ENCODE data around the gene SCO1. TPM values are rescaled to one million over a fixed set of nuclear protein-coding genes. Genes with fewer than 3 reads are reported as not detected.

SCO1 gene
- total and polyA plus RNA-seq, 8 donors = 8.0 to 61.1 (median 13.4) TPM

DNA sequence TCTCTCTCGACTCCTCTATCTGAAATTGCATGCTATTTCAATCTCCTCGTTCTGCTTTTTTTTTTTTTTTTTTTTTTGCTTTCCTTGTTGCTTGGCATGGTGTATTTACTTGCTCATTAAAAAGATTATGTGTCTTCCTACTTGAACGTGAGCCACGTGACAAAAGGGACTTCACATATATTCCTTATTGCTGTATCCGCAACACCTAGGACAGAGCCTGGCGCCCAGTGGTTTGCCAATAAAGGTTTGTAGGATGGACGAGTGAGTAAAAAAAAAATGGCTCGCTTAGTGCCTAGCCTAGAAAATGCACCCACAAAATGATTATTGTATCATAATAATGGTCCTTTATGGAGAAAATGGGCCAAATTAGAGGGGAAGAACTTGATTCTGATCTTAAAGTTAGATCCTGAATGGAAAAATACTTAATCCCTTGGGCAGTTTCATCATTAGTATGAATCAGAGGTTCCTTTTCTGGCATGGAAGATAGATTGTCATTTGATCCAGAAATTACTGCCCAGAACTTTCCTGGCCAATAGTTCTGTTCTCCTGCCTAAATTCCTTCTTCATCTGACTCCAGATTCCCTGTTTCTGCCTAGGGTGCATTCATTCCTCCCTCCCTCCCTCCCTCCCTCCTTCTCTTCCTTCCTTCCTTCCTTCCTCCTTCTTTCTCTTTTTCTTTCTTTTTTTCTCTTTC, 46.1 kb upstream of the SCO1 start:
- intact Hi-C loops (cut with DNase I; ENCODE audit: low total_unique reads) = no loop called here
- peak overlapping the region; percentile 59 to 82 (median 80) for H3K27ac ChIP-seq
- WGBS, 5 donors = 51 to 61% (median 56%) methylated on average over 8 of the region's 8 CpGs
- H3K9me3 ChIP-seq = no peaks in the 10 kb centered on the region
- peaks cover 6 to 59% (median 39%) of the 10 kb centered on the region in 4 donors for H3K4me1 ChIP-seq
- H3K4me3 ChIP-seq = no peak overlapping the region
- no peaks in the 10 kb centered on the region for H3K36me3 ChIP-seq
- no peaks in the 10 kb centered on the region for H3K27me3 ChIP-seq
- TF ChIP-seq EP300 (IDR thresholded peaks at IDR 0.05) = no peak
- TF ChIP-seq, protein P1, sequence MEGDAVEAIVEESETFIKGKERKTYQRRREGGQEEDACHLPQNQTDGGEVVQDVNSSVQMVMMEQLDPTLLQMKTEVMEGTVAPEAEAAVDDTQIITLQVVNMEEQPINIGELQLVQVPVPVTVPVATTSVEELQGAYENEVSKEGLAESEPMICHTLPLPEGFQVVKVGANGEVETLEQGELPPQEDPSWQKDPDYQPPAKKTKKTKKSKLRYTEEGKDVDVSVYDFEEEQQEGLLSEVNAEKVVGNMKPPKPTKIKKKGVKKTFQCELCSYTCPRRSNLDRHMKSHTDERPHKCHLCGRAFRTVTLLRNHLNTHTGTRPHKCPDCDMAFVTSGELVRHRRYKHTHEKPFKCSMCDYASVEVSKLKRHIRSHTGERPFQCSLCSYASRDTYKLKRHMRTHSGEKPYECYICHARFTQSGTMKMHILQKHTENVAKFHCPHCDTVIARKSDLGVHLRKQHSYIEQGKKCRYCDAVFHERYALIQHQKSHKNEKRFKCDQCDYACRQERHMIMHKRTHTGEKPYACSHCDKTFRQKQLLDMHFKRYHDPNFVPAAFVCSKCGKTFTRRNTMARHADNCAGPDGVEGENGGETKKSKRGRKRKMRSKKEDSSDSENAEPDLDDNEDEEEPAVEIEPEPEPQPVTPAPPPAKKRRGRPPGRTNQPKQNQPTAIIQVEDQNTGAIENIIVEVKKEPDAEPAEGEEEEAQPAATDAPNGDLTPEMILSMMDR (IDR thresholded peaks at IDR 0.05) = no peak
- DNase-seq = no peak

DNA sequence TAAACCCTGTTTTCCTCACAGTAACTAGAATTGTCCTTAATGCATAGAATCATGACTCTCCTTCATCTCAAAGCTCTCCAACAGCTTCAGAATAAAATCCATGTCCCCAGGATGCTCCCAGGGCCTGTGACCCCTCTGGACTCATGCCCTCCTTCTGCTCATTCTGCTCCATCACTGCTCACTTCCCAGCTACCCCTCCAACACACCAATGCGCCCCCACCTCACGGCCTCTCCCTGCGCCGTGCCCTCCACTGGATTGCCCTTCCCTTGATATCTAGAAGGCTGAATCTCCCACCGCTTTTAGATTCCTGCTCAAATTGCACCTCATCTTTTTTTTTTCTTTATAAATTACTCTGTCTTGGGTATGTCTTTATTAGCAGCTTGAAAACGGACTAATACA, 45.1 kb upstream of the SCO1 start:
- intact Hi-C loops (cut with DNase I; ENCODE audit: low total_unique reads) = no loop called here
- 91 to 97% (median 94%) methylated on average over 6 of the region's 6 CpGs for WGBS, 5 donors

DNA sequence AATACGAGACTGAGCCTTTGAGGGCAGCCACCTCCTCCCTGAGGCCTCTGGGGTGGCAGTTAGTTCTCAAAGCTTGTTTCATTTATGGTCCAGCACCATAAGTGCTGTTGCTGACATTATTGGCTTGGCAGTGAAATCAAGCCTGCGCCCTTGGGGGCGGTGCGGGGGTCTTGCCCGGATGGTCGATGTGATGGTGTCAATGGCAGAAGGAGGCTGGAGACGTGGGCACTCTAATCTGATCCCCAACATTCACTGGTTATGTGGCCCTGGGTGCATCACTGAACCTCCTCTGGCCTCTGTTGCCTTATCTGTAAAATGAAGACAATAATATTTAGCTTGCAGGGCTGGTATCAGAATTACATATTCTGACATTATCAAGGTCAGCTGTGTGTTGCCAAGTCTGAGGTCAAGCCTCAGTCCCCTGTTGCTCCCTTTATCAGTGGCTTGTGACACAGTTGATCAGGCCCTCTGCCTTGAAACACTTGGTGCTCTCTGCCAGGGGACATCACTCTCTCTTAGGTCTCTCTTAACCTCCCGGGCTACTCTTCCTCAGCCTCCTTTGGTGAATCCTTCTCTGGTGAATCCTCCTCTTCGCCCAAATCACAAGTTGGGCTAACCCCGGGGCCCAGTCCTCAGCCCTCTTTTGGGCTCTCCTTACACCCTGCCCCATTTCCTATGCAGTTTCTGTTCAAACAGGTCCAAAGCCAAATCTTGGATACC, 44.2 kb upstream of the SCO1 start:
- Histone ChIP-seq H3K9me3 (no peaks in the 10 kb centered on the region), H3K27ac (peak overlapping the region in 3 of 5 donors; percentile 4 to 79 (median 17)), H3K4me3 (no peak overlapping the region), H3K36me3 (no peaks in the 10 kb centered on the region), H3K4me1 (peaks cover 18 to 78% (median 53%) of the 10 kb centered on the region in 4 donors), H3K27me3 (no peaks in the 10 kb centered on the region)
- TF ChIP-seq POLR2A (IDR thresholded peaks at IDR 0.05) (no peak), EP300 (IDR thresholded peaks at IDR 0.05) (no peak), POLR2AphosphoS5 (IDR thresholded peaks at IDR 0.05) (no peak)
- TF ChIP-seq, protein P1 (IDR thresholded peaks at IDR 0.05) = no peak
- WGBS, 5 donors = 87 to 92% (median 90%) methylated on average over 10 of the region's 10 CpGs
- peak in 1 of 2 donors; percentile 25 for DNase-seq
- intact Hi-C loops (cut with DNase I; ENCODE audit: low total_unique reads) = no loop called here

More for the DNA sequence above, 45.1 kb upstream of the SCO1 start:
- peaks cover 16 to 70% (median 46%) of the 10 kb centered on the region in 4 donors for H3K4me1 ChIP-seq
- no peak for DNase-seq
- peak overlapping the region in 3 of 5 donors; percentile 4 to 79 (median 17) for H3K27ac ChIP-seq
- no peaks in the 10 kb centered on the region for H3K9me3 ChIP-seq
- no peaks in the 10 kb centered on the region for H3K27me3 ChIP-seq
- no peak overlapping the region for H3K4me3 ChIP-seq
- no peaks in the 10 kb centered on the region for H3K36me3 ChIP-seq
- TF ChIP-seq POLR2A (IDR thresholded peaks at IDR 0.05) (no peak), POLR2AphosphoS5 (IDR thresholded peaks at IDR 0.05) (no peak), EP300 (IDR thresholded peaks at IDR 0.05) (no peak)
- TF ChIP-seq, protein P1 (IDR thresholded peaks at IDR 0.05) = no peak

- TF ChIP-seq POLR2AphosphoS5 (IDR thresholded peaks at IDR 0.05) = no peak
- TF ChIP-seq EP300 (IDR thresholded peaks at IDR 0.05) = no peak
- no peak for TF ChIP-seq POLR2A (IDR thresholded peaks at IDR 0.05)
- TF ChIP-seq, protein P1 (IDR thresholded peaks at IDR 0.05) = no peak
- Histone ChIP-seq H3K27ac (peak overlapping the region in 4 of 5 donors; percentile 2 to 79 (median 70)), H3K4me1 (peaks cover 18 to 63% (median 44%) of the 10 kb centered on the region in 4 donors), H3K9me3 (no peaks in the 10 kb centered on the region), H3K4me3 (no peak overlapping the region), H3K36me3 (no peaks in the 10 kb centered on the region), H3K27me3 (no peaks in the 10 kb centered on the region)
- DNase-seq = peak in 1 of 2 donors; percentile 28
- intact Hi-C loops (cut with DNase I; ENCODE audit: low total_unique reads) = loop anchor here (5.0 kb wide), 1 partner anchor 108 kb away; no protein-coding TSS in a partner anchor
- WGBS, 5 donors = 47 to 75% (median 60%) methylated on average over 5 of the region's 5 CpGs
Measured at GRCh38 chr17:10739386-10739785, 42.1 kb upstream of the SCO1 start.

Data from stomach (tissue), 9 donors.